Endothelial cell of umbilical vein (primary cell): ENCODE results near the gene PRKAG2. TPM values are rescaled to one million over a fixed set of nuclear protein-coding genes. Genes with fewer than 3 reads are reported as not detected.

Experiments used
- BruUV-seq: library from RNA; stranded (reverse); fragments of 400-500 nt; replicated peaks from 2 replicates; lab custom pipeline; 2021; lab: Mats Ljungman, UMichigan
- CTCF ChIA-PET: fragments of 300-600, 350-600 bp; sonication (Branson Sonifier 250); formaldehyde crosslinking; loops from one replicate; lab custom pipeline; 2021; ENCODE audit warnings: antibody characterized with exemption, inconsistent platforms; lab: Charles Lee
- POLR2A ChIA-PET: fragments of 300-600, 350-600 bp; sonication (Branson Sonifier 250); formaldehyde crosslinking; loops from one replicate; lab custom pipeline; 2021; ENCODE audit warnings: antibody characterized with exemption, inconsistent platforms; lab: Charles Lee
- DNase-seq: peaks from one replicate; pipeline ENCODE4 v3.0.0-alpha.2; 2011; ENCODE audit warnings: low read depth, low spot score
- FAIRE-seq: peaks from 2 replicates; lab custom pipeline; 2011; peaks lifted over from hg19 to GRCh38; lab: Jason Lieb, UNC
- H2AFZ ChIP-seq: 2 replicates; pipeline ENCODE4 v1.6.0; 2012; ENCODE audit warnings: low read depth, low read length, control low read depth, inconsistent platforms
- H3K27ac ChIP-seq: 2 replicates; pipeline ENCODE4 v1.5.1; 2011; ENCODE audit warnings: low read depth, mild to moderate bottlenecking, control low read depth, low read length, moderate library complexity; ENCODE audit not compliant: insufficient read depth
- H3K27me3 ChIP-seq, 2 experiments: 2 replicates each; pipeline versions ENCODE4 v1.6.0 to v1.6.1; 2011; ENCODE audit warnings: low read length in 2 of 2, mixed read lengths in 1 of 2; ENCODE audit not compliant: control insufficient read depth in 2 of 2, insufficient read depth in 2 of 2
- H3K36me3 ChIP-seq, 2 experiments: 2 replicates in 1 of 2; 3 replicates in 1 of 2; pipeline ENCODE4 v1.5.1; 2011; ENCODE audit warnings: low read length in 2 of 2, mild to moderate bottlenecking in 1 of 2, moderate library complexity in 1 of 2; ENCODE audit not compliant: control insufficient read depth in 2 of 2, insufficient read depth in 2 of 2; ENCODE audit errors: extremely low read depth in 1 of 2
- H3K4me1 ChIP-seq: 3 replicates; pipeline ENCODE4 v1.5.1; 2011; ENCODE audit warnings: mild to moderate bottlenecking, low read length; ENCODE audit not compliant: control insufficient read depth, insufficient read depth; ENCODE audit errors: extremely low read depth
- H3K4me2 ChIP-seq: 2 replicates; pipeline ENCODE4 v1.6.1; 2011; ENCODE audit warnings: low read length, control low read depth, mixed read lengths; ENCODE audit not compliant: insufficient read depth
- H3K4me3 ChIP-seq, 3 experiments: fragments of 200-600 bp in 1 of 3; sonication (generic), shearing (Covaris generic) in 1 of 3; replicated peaks in 1 of 3; 2 replicates each; pipeline ENCODE4 v1.5.1; 2011 to 2016; ENCODE audit warnings: control low read depth in 3 of 3, low read length in 3 of 3, mild to moderate bottlenecking in 2 of 3, inconsistent platforms in 1 of 3, low read depth in 1 of 3, moderate library complexity in 1 of 3; ENCODE audit not compliant: insufficient read depth in 1 of 3
- H3K79me2 ChIP-seq: 2 replicates; pipeline ENCODE4 v1.6.0; 2012; ENCODE audit warnings: low read length, inconsistent platforms; ENCODE audit not compliant: control insufficient read depth, insufficient read depth
- H3K9ac ChIP-seq: replicated peaks from 2 replicates; pipeline ENCODE3; 2011; ENCODE audit warnings: low read length, control low read depth; ENCODE audit not compliant: insufficient read depth; ENCODE audit errors: extremely low read depth
- H3K9me1 ChIP-seq: replicated peaks from 3 replicates; pipeline ENCODE4 v1.6.0; 2011; ENCODE audit warnings: mild to moderate bottlenecking, low read length; ENCODE audit not compliant: control insufficient read depth, insufficient read depth; ENCODE audit errors: extremely low read depth
- H3K9me3 ChIP-seq: replicated peaks from 2 replicates; pipeline ENCODE4 v1.5.1; 2012; ENCODE audit warnings: low read length, inconsistent platforms; ENCODE audit not compliant: control insufficient read depth, insufficient read depth
- H4K20me1 ChIP-seq: replicated peaks from 2 replicates; pipeline ENCODE3; 2011; ENCODE audit warnings: mild to moderate bottlenecking, low read length; ENCODE audit not compliant: control insufficient read depth, insufficient read depth; ENCODE audit errors: extremely low read depth
- CTCF ChIP-seq, 2 donors: IDR thresholded peaks; 1 replicate in 1 of 2; 2 replicates in 1 of 2; pipeline ENCODE4 v1.5.1; 2011; ENCODE audit warnings: low read length in 2 of 2, mild to moderate bottlenecking in 2 of 2, moderate library complexity in 2 of 2, control low read depth in 1 of 2, inconsistent platforms in 1 of 2, low read depth in 1 of 2; ENCODE audit not compliant: insufficient read depth in 1 of 2; ENCODE audit errors: extremely low read depth in 1 of 2
- EZH2 ChIP-seq: IDR thresholded peaks from 2 replicates; pipeline ENCODE4 v1.6.1; 2012; ENCODE audit warnings: borderline replicate concordance, low read depth, mild to moderate bottlenecking, moderate library complexity, low read length, inconsistent platforms; ENCODE audit not compliant: severe bottlenecking
- FOS ChIP-seq: IDR thresholded peaks from 2 replicates; pipeline ENCODE4 v1.6.1; 2011; ENCODE audit warnings: mild to moderate bottlenecking, low read length, moderate library complexity, borderline replicate concordance; ENCODE audit not compliant: insufficient read depth
- GATA2 ChIP-seq: IDR thresholded peaks from 2 replicates; pipeline ENCODE4 v1.7.0; 2011; ENCODE audit warnings: low read depth, mild to moderate bottlenecking, moderate library complexity, mixed read lengths, low read length; ENCODE audit not compliant: insufficient read length, insufficient read depth
- JUN ChIP-seq: IDR thresholded peaks from 2 replicates; pipeline ENCODE4 v1.6.1; 2011; ENCODE audit warnings: borderline replicate concordance, low read depth; ENCODE audit not compliant: insufficient read length, insufficient read depth
- MAX ChIP-seq: IDR thresholded peaks from 2 replicates; pipeline ENCODE4 v1.6.1; 2011; ENCODE audit not compliant: insufficient read depth, insufficient read length
- MYC ChIP-seq: IDR thresholded peaks from one replicate; pipeline ENCODE4 v1.6.1; 2011; ENCODE audit warnings: mild to moderate bottlenecking, low read depth, low read length
- POLR2A ChIP-seq: IDR thresholded peaks from 2 replicates; pipeline ENCODE4 v1.6.1; 2012; ENCODE audit warnings: low read depth, mild to moderate bottlenecking, control low read depth, low read length
- POLR2AphosphoS5 ChIP-seq: IDR thresholded peaks from 2 replicates; pipeline ENCODE4 v1.6.1; 2012; ENCODE audit warnings: low read depth, mild to moderate bottlenecking, control low read depth, low read length, moderate library complexity; ENCODE audit not compliant: insufficient read depth
- dilution Hi-C: fragments of 300-500 bp; cut with MboI; formaldehyde crosslinking; loops from one replicate; pipeline ENCODE4 v1.15.0; 2019; ENCODE audit warnings: low sequenced_read_pairs; ENCODE audit not compliant: extremely low pct_ligation_motif_present
- intact Hi-C: fragments of 100-400 bp; cut with micrococcal nuclease; formaldehyde crosslinking; loops from one replicate; pipeline ENCODE4 v1.10.0; 2022
- polyA plus RNA-seq, 4 experiments: library from polyadenylated mRNA; depleted of rRNA in 3 of 4; stranded (reverse) in 3 of 4; unstranded in 1 of 4; fragments of >200 nt; gene quantifications; 2 replicates each; pipeline versions ENCODE4 v1.2.1 to v1.2.3, GENCODE V29; 2011 to 2012; ENCODE audit warnings: missing spikeins in 1 of 4
- total RNA-seq: library from RNA; stranded (reverse); gene quantifications from 2 replicates; pipeline ENCODE4 v1.2.3, GENCODE V29; 2021

PRKAG2 gene
- total and polyA plus RNA-seq, 2 donors (not counting 3 experiments of a cell fraction or from before 2014, with no cell fraction given) = 19.3 to 51.5 TPM

- H3K4me2 ChIP-seq = no peak overlapping the region
- dilution Hi-C loops (no loop called here), intact Hi-C loops (no loop called here)
- H3K4me3 ChIP-seq = no peak overlapping the region
- DNase-seq (no peak), FAIRE-seq (no peak)
- ChIA-PET POLR2A (no interaction called here), CTCF (interaction anchor here (0.7 kb wide), 1 partner anchor 58 kb away, joined by 3 read pairs; no protein-coding TSS in a partner anchor)
- H3K36me3 ChIP-seq = no peaks in the 10 kb centered on the region
- no peaks in the 10 kb centered on the region for H3K9me1 ChIP-seq
- H3K9ac ChIP-seq = no peak overlapping the region
- H3K27ac ChIP-seq = no peak overlapping the region
- no peak overlapping the region for H2AFZ ChIP-seq
- no peak for TF ChIP-seq POLR2AphosphoS5
- BruUV-seq = no TSS peak
- H3K27me3 ChIP-seq = no peaks in the 10 kb centered on the region
- no peaks in the 10 kb centered on the region for H3K4me1 ChIP-seq
- H3K9me3 ChIP-seq = no peaks in the 10 kb centered on the region
- no peaks in the 10 kb centered on the region for H3K79me2 ChIP-seq
- H4K20me1 ChIP-seq = no peaks in the 10 kb centered on the region
Observed at GRCh38 chr7:151696721-151697514, 180.0 kb downstream of the PRKAG2 start.

- intact Hi-C loops = no loop called here
- dilution Hi-C loops = no loop called here
- TF ChIP-seq GATA2 (no peak), EZH2 (no peak), JUN (no peak), POLR2A (no peak), FOS (no peak), CTCF (IDR thresholded peaks at IDR 0.05; ENCODE audit: extremely low read depth in 1 of 2, insufficient read depth in 1 of 2, low read depth in 1 of 2, low read length in 2 of 2) (no peak), POLR2AphosphoS5 (no peak), MYC (no peak), MAX (no peak)
- no peak overlapping the region for H3K27ac ChIP-seq
- H3K36me3 ChIP-seq = no peaks in the 10 kb centered on the region
- no peak for FAIRE-seq
- H2AFZ ChIP-seq = no peak overlapping the region
- no peak overlapping the region for H3K4me2 ChIP-seq
- no peaks in the 10 kb centered on the region for H4K20me1 ChIP-seq
- H3K4me3 ChIP-seq = no peak overlapping the region
- no peaks in the 10 kb centered on the region for H3K9me1 ChIP-seq
- no peaks in the 10 kb centered on the region for H3K4me1 ChIP-seq
- H3K9ac ChIP-seq = no peak overlapping the region
- no TSS peak for BruUV-seq
- ChIA-PET POLR2A (no interaction called here), CTCF (interaction anchor here (0.5 to 1.1 kb wide), 2 partner anchors 9 to 179 kb away, joined by 3 to 5 read pairs; no protein-coding TSS in a partner anchor)
- H3K79me2 ChIP-seq = no peaks in the 10 kb centered on the region
- H3K27me3 ChIP-seq = no peaks in the 10 kb centered on the region
- DNase-seq = no peak
- H3K9me3 ChIP-seq = no peaks in the 10 kb centered on the region
Observed at GRCh38 chr7:151695951-151696541, 180.9 kb downstream of the PRKAG2 start.
